Hepatocyte (in vitro differentiated cells): ENCODE data around the gene POU2F1.

Experiments
- EZH2 ChIP-seq: fragments of 200-600 bp; sonication (generic); IDR thresholded peaks from 2 replicates; pipeline ENCODE4 v1.6.1; 2016; ENCODE audit warnings: antibody characterized with exemption, mild to moderate bottlenecking, borderline replicate concordance
- EZH2phosphoT487 ChIP-seq: fragments of 200-600 bp; sonication (generic); IDR thresholded peaks from one replicate; pipeline ENCODE4 v1.6.1; 2018; ENCODE audit warnings: antibody characterized with exemption, mild to moderate bottlenecking, low read depth, moderate library complexity; ENCODE audit not compliant: unreplicated experiment, severe bottlenecking
- TF ChIP-seq, protein P1 (sequence below): fragments of 200-600 bp; sonication (generic); IDR thresholded peaks from 2 replicates; pipeline ENCODE4 v1.5.1; 2016; ENCODE audit warnings: antibody characterized with exemption, mild to moderate bottlenecking; ENCODE audit not compliant: poor library complexity

DNA sequence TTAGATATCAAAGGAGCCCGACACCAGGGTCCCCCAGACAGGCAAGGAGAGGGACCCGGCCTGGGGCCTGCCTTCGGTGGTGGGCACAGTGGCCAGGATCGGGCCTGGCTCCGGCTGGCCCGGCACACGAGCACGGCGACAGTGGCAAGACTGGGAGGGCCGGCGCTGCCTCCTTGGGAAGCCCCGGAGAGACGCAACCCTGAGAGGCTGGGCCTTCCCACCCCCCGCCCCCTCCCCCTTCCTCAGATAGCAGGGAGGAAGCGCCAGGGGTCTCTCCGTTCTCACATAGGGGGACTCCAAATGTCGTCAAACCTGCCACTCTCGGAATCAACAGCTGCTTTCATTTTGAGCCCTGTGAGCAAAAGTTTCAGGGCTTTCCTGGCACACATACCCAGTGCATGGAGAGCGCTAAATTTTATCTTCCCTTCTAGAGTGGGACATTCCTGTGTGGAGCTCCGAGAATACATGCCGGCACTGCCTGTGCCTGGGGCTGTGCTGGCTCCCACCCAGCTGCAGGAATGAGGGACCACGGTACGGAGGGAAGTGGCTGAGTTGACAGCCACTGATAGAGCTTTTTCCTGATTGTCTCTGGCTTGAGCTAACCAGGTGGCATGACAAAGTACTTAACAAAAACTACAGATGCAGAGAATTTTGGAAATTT lies 235.2 kb downstream of the POU2F1 start:
- TF ChIP-seq, protein P1, sequence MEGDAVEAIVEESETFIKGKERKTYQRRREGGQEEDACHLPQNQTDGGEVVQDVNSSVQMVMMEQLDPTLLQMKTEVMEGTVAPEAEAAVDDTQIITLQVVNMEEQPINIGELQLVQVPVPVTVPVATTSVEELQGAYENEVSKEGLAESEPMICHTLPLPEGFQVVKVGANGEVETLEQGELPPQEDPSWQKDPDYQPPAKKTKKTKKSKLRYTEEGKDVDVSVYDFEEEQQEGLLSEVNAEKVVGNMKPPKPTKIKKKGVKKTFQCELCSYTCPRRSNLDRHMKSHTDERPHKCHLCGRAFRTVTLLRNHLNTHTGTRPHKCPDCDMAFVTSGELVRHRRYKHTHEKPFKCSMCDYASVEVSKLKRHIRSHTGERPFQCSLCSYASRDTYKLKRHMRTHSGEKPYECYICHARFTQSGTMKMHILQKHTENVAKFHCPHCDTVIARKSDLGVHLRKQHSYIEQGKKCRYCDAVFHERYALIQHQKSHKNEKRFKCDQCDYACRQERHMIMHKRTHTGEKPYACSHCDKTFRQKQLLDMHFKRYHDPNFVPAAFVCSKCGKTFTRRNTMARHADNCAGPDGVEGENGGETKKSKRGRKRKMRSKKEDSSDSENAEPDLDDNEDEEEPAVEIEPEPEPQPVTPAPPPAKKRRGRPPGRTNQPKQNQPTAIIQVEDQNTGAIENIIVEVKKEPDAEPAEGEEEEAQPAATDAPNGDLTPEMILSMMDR: no peak
- TF ChIP-seq EZH2 (no peak), EZH2phosphoT487 (no peak)
